ENCODE data around the gene DMBT1.
A peak's percentile ranks its signal among the peaks of the same experiment; 100 is the strongest.
"Not testable (repeated sequence)": the region's sequence is repeated elsewhere in the genome, so short reads cannot be mapped to it uniquely, and the experiment has no call there.

Gene DMBT1

DNA sequence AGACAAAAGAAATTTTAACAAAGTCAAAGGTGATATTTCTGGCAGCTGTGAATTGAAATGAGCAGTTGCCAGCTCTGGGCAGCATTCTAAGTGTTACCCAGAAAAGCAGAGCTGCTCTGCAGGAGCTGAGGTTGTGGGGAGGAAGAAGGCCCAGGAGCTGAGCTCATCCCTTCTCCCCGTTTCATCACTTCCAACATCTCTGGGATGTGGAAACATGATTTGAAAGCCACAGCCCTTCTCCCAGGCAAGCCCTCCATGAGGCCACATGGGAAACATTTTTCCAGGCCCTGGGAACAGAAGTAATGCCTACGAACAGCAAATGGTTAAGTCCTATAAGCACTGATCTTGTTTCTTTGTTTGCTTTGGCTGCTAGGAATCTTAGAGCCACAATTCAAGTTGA lies 10.9 kb upstream of the DMBT1 start:
- no peak for DNase-seq (ENCODE audit: low spot score)

DNA sequence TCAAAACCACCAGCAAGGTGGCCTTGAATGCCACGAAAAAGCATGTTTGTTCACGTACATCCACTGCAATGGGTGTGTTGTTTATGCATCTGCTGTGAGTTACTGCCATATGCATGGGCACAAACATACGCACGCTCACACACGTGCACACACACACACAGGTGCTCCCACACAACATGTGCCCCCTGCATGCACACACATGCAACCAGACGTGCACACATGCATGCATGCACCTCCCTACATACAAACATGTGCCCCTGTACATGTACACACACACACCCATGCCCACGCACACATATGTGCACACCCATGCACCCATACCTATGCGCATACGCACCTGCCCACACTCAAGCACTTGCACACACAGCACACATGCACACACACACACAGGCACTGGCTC lies 10.1 kb upstream of the DMBT1 start:
- DNase-seq (ENCODE audit: low spot score) = no peak

GRCh38 chr10:122550983-122551382 lies 9.6 kb upstream of the DMBT1 start:
- DNase-seq (ENCODE audit: low spot score) = no peak

DNA sequence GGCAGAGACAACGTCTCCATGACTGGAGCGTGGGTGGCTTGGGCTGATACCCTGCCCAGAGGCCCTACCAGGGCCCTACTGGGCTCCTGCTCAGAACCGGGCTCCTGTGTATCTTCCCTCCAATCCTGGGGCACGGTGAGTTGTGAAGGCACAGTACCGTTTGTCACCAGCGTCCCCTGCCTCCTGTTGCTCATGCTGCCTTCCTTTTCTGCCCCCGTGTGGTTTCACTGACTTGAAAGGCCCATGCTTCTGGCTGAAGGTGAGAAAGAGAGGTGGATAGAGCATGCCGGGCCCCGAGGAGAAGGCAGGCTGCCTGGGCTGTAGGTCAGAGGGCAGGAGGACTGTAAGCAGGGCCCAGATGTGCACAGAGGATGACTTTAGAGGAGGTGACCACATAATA lies 9.1 kb upstream of the DMBT1 start:
- DNase-seq (ENCODE audit: low spot score) = peak; percentile 38

- DNase-seq (ENCODE audit: low spot score) = no peak
These were observed 7.2 kb upstream of the DMBT1 start for GRCh38 chr10:122553341-122553740.

DNA sequence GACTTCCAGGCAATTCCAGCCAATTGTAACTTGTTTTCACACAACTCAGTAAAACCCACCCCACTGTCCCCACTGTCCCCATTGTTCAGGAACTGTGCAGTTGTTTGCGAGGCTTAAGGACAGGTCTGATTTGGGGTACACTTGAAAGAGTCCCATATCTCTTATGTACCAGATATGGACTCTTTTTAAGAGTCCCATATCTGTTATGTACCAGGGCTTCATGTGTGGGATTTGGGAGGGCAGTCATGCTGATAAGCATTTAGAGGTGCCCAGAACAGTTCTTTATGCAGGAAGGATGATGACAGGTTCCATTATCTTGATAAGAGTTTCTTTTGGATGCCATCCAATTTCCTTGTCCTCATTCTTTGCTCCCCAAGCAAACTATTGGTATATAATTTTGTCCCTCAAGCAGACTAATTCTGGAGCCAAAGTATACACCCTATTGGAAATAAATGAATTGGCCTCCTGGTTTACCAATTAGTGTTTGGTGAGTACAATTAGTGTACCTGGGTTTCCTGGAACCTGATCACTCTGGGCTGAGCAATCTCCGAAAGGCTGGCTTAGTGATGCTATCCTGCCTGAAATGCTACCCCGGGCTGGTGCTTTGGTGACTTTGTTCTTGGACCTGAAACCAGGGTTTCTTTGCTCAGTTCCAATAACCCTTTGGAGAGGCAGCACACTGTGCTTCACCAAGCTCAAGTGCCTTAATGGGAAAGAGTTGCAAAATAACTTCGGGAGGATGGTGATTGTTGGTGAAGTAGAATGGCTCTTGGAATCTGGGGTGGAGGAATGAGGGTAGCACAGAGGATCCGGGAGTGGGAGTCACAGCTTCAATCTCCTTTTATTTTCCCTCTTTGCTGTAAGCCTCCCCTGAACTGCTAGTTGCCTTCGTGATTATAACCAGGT lies 6.2 kb upstream of the DMBT1 start:
- DNase-seq (ENCODE audit: low spot score) = no peak

- peak; percentile 35 for DNase-seq (ENCODE audit: low spot score)
These were observed 5.1 kb upstream of the DMBT1 start for GRCh38 chr10:122555442-122555841.

DNA sequence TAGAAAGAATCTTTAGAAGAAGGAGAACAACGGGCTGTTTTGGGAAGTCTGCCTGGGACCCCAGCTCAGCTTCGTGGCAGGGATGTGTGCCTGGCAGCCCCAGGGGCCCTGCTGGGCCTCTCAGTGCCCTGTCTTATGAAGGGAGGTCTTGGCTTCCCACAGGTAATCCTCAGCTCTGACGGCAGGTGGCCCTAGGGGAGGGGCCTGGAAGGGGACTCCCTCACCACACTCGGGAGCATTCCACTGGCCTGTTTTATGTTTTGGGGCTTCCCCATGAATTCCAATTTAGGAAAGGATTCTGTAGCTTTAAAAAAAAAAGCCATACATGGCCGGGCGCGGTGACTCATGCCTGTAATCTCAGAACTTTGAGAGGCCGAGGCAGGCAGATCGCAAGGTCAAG lies 3.0 kb upstream of the DMBT1 start:
- no peak for DNase-seq (ENCODE audit: low spot score)

- no peak for DNase-seq (ENCODE audit: low spot score)
These were observed 2.1 kb upstream of the DMBT1 start for GRCh38 chr10:122558452-122558851.

DNA sequence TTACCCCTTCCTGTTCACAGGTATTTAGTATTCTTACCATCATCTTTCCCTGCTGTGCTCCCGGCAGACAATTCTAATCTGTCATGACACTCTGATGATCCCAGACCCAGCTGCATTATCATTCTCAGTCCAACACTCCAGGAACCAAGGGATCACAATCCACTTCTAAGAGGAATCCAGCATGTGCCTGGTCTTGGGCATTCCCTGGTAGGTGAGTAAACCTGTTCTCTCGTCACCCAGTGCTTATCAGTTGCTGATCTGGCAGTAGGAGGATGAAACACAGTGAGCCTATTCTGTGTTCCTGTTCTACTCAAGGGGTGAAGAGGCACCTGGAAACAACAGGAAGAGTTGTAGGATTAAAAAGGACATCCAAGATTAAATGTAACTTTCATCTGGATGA lies 1.3 kb upstream of the DMBT1 start:
- DNase-seq (ENCODE audit: low spot score) = no peak

GRCh38 chr10:122561212-122561611 lies 658 bp downstream of the DMBT1 start:
- no peak for DNase-seq (ENCODE audit: low spot score)

- no peak for DNase-seq (ENCODE audit: low spot score)
These were observed 1.2 kb downstream of the DMBT1 start for GRCh38 chr10:122561792-122562191.

DNA sequence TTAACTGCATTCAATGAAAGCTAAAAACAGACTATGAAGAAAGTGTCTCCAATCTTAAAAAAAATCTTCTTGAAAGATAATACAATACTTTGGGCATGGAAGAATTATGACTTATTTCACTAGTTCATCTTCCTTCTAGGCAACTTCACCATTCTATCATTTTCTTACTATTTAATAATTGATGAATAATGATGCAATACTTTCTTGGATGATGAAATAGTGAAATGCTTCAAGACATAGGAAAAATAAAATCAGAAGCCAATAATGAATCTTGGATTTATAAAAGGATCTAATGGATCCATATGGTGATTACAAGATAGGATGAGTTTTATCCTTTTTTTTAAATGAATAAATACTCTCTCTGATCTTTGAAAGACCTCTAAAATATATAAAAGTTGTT lies 4.4 kb downstream of the DMBT1 start:
- no peak for DNase-seq (ENCODE audit: low spot score)

- peak; percentile 92 for DNase-seq (ENCODE audit: low spot score)
These were observed 5.2 kb downstream of the DMBT1 start for GRCh38 chr10:122565766-122566206.

- DNase-seq (ENCODE audit: low spot score) = no peak
These were observed 6.1 kb downstream of the DMBT1 start for GRCh38 chr10:122566632-122567031.

DNA sequence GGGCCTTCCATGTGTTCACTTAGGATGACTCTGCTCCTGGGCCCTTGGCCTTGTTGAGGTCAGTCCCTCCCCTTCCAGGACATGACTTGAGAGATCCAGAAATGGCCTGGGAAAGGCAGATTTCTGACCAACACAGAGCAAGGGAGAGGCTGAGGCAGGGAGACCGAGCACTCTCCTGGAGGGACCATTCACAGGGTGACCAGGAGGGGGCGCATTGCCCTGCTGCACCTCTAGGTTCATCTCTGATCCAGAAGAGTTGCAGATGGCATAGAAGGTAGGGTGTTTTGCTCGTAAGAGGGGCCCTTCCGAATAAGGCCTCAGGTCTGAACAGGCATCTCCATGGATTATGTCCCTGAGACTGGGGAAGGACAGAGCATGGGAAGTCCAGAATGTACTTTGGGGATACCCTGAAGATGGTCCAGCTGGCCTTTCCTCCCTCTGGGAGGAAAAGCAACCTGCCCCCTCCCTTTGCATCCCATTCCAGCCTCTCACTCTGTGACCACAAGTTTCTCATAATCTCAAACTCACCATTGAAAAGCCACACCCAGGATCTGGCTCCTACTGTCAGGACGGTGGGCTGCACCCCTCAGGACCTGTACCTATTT lies 6.6 kb downstream of the DMBT1 start:
- peak; percentile 17 for DNase-seq (ENCODE audit: low spot score)

- DNase-seq (ENCODE audit: low spot score) = no peak
These were observed 8.0 kb downstream of the DMBT1 start for GRCh38 chr10:122568551-122568950.

GRCh38 chr10:122570920-122571319 lies 10.4 kb downstream of the DMBT1 start:
- no peak for DNase-seq (ENCODE audit: low spot score)

DNA sequence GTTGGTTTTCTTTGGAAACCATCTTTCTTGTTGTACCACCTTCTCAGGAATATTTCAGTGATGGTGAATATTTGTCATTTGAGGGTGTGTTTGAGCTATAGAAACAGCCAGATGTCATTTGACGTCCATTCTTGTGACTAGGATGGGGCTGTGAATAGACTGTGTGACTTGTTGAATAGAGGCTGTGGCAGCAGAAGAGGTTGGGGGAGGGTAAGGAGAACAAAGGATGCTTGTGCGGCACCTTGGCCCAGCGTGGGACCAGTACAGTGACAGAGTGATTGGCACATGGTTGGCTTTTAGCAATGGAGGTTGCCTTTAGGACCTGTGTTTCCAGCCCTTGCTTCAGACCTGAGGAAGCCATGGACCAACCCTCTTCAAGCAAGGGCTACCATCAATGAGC lies 11.3 kb downstream of the DMBT1 start:
- peak; percentile 68 for DNase-seq (ENCODE audit: low spot score)

- DNase-seq (ENCODE audit: low spot score) = no peak
These were observed 15.2 kb downstream of the DMBT1 start for GRCh38 chr10:122575776-122576175.

DNA sequence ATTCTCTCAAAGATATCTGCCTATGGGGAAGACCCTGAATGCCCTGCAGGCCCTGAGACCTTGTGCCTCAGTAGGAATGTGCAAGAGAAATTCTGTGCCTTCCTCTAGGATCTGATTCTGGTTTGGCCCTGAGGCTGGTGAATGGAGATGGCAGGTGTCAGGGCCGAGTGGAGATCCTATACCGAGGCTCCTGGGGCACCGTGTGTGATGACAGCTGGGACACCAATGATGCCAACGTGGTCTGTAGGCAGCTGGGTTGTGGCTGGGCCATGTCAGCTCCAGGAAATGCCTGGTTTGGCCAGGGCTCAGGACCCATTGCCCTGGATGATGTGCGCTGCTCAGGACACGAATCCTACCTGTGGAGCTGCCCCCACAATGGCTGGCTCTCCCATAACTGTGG lies 15.7 kb downstream of the DMBT1 start:
- DNase-seq (ENCODE audit: low spot score) = no peak

DNA sequence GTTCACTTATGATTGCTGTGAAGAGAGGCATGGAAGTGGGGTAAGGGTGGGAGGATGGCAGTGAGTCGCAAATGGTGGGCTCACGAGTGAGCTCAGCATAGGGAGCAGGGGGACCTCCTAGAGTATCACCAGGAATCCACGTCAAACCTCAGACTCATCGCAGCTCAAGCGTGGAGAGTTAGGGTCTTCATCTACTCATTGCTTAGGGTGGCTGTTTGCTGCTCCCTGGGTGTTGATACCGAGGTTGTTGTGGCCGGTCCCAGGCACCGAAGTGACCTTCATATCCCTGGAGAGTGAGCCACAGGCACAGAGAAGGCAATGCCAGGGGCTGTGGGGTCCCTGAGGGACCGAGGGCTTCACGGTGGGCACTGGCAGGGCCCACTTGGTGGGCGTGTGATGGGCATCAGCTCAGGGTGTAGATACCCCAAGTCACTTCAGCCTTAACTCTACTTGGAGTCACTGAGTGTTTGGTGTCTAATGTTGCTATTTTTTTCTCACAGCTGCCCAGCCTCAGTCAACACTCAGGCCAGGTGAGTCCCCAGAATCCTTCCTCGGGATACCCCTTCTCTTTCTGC lies 16.8 kb downstream of the DMBT1 start:
- DNase-seq (ENCODE audit: low spot score) = no peak

DNA sequence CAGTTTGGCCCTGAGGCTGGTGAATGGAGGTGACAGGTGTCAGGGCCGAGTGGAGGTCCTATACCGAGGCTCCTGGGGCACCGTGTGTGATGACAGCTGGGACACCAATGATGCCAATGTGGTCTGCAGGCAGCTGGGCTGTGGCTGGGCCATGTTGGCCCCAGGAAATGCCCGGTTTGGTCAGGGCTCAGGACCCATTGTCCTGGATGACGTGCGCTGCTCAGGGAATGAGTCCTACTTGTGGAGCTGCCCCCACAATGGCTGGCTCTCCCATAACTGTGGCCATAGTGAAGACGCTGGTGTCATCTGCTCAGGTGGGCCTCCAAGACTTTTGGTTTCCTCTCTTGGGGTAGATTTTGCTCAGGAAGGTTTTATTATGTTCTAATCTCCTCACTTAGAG lies 25.5 kb downstream of the DMBT1 start:
- not testable (repeated sequence) for DNase-seq (ENCODE audit: low spot score)

Data from Ammon's horn (tissue), 1 donor.